CD4-positive, alpha-beta T cell treated with Interferon gamma for 1 hour (primary cell): ENCODE data around the gene KCNK3.
"Not testable (repeated sequence)": the region's sequence is repeated elsewhere in the genome, so short reads cannot be mapped to it uniquely, and the experiment has no call there.

Source experiments
- DNase-seq: peaks from one replicate; pipeline ENCODE4 v3.0.0-alpha.2; 2020

KCNK3 gene

GRCh38 chr2:26692279-26692896, at the start of gene KCNK3:
Gene KCNK3, plus strand, starts transcription at chr2:26692722. Its CDS starts 154 bp downstream, at chr2:26692876.
- DNase-seq = no peak

- DNase-seq = no peak
Measured at GRCh38 chr2:26644188-26644835, 48.2 kb upstream of the KCNK3 start.

- no peak for DNase-seq
Measured at GRCh38 chr2:26645762-26646161, 46.8 kb upstream of the KCNK3 start.

- no peak for DNase-seq
Measured at GRCh38 chr2:26646986-26647672, 45.4 kb upstream of the KCNK3 start.

- no peak for DNase-seq
Measured at GRCh38 chr2:26647981-26648380, 44.5 kb upstream of the KCNK3 start.

- DNase-seq = no peak
Measured at GRCh38 chr2:26648516-26648915, 44.0 kb upstream of the KCNK3 start.

- no peak for DNase-seq
Measured at GRCh38 chr2:26649322-26649721, 43.2 kb upstream of the KCNK3 start.

- DNase-seq = no peak
Measured at GRCh38 chr2:26649992-26650712, 42.4 kb upstream of the KCNK3 start.

GRCh38 chr2:26650713-26651469, 41.6 kb upstream of the KCNK3 start:
- no peak for DNase-seq

- no peak for DNase-seq
Measured at GRCh38 chr2:26651470-26651771, 41.1 kb upstream of the KCNK3 start.

GRCh38 chr2:26651799-26652198, 40.7 kb upstream of the KCNK3 start:
- no peak for DNase-seq

GRCh38 chr2:26652361-26653041, 40.0 kb upstream of the KCNK3 start:
- DNase-seq = no peak

GRCh38 chr2:26653207-26654060, 39.1 kb upstream of the KCNK3 start:
- DNase-seq = no peak

GRCh38 chr2:26654061-26654340, 38.5 kb upstream of the KCNK3 start:
- DNase-seq = no peak

GRCh38 chr2:26655120-26655519, 37.4 kb upstream of the KCNK3 start:
- not testable (repeated sequence) for DNase-seq

- DNase-seq = no peak
Measured at GRCh38 chr2:26655611-26656195, 36.8 kb upstream of the KCNK3 start.

GRCh38 chr2:26657265-26657664, 35.3 kb upstream of the KCNK3 start:
- DNase-seq = no peak

- no peak for DNase-seq
Measured at GRCh38 chr2:26658691-26659346, 33.7 kb upstream of the KCNK3 start.

- no peak for DNase-seq
Measured at GRCh38 chr2:26660363-26660962, 32.1 kb upstream of the KCNK3 start.

- DNase-seq = not testable (repeated sequence)
Measured at GRCh38 chr2:26665296-26665695, 27.2 kb upstream of the KCNK3 start.
